Activated T-helper 1 cell treated with Interleukin-2 at 50 U/mL for 16 hours (primary cell): ENCODE data around the gene RS1.

Source experiments
- DNase-seq: peaks from one replicate; pipeline ENCODE4 v3.0.0-alpha.2; 2020; ENCODE audit warnings: low read depth

RS1 gene

DNA sequence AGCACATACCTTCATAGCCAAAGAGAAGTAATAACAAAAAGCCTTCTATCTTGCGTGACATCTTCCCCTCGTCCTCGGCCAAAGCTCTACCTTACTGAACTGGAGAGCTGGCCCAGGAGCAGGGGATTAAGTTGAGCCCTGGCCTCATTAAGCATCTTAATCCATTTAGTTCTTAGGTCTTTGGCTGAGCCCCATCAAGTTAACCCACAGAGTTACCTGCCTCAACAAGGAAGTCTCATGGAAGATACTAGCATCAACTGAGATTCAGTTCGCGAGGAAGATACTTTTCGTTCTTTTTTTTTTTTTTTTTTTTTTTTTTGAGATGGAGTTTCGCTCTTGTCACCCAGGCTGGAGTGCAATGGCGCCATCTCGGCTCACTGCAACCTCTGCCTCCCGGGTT lies at the start of gene RS1:
TSS of gene RS1 (minus strand) at position 101 of the 400 bp plus-strand sequence. CDS start at position 61, 40 bp downstream.
- DNase-seq = no peak

GRCh38 chrX:18719852-18720251 lies 47.9 kb upstream of the RS1 start:
- no peak for DNase-seq

DNA sequence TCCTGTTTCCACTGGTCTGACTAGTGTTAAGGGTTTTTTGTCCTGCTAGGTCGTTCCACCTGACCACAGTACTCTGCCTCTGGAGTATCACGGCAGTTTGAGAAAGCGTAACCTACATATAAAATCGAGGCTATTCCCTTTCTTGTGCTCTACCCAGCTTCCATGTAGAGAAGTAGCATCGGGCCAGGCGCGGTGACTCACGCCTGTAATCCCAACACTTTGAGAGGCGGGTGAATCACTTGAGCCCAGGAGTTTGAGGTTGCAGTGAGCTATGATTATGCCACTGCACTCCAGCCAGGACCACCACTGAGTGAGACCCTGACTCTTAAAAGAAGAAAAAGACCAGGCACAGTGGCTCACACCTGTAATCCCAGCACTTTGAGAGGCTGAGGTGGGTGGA lies 43.0 kb upstream of the RS1 start:
- DNase-seq = no peak

DNA sequence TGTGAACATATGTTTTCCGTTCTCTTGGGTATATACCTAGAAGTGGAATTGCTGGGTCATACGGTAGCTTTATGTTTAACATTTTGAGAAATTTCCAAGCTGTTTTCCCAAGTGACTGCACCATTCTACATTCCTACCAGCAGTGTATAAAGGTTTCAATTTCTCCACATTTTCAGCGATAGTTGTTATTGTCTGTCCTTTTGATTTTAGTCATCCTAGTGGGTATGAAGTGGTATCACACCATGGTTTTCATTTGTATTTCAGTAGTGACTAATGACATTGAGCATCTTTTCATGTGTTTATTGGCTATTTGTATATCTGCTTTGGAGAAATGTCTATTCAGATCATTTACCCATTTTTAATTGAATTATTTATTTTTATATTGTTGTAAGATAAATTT lies 37.9 kb upstream of the RS1 start:
- no peak for DNase-seq

- no peak for DNase-seq
These were observed 35.6 kb upstream of the RS1 start, which contains the start of gene PPEF1 for GRCh38 chrX:18707426-18708049. Gene PPEF1, plus strand, starts transcription at chrX:18707645. Its CDS starts 136 bp downstream, at chrX:18707781.

DNA sequence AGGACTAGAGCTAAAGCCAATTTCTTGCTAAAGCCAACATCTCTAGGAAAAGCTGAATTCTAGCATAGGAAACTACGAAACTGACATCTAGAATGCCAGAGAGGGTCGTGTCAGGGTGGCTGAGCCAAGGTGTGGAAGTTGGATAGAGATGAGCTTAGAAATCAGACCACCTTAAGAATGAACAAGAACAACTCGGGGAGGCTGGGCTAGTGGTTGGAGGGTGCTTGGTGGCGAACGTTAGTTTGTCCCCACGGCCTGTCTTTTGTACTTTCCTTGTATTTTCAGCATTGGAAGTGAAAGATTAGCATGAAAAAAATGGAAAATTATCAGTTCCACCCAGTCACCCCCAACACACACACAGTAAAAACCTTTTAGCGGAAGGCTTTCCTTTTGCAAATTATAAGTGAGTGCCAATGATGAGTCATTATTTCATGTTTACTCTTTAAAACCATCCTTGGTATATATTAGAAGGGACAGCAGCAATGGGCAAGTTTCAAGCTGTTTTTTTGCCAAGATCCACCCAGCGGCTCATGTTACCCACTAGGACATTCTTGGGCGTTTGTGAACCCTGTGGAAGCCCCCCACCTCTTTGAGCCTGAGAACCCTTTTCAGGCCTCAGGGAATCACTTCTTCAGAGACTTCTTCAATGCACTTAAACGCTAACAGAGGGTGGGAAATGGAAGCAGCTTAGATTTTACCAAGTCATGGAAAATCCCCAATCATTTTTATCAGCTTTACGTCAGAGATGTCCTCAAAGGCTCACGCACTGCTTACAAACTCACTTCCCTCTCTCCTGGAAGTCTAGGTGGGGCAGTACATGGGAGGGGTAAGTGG lies 30.7 kb upstream of the RS1 start:
- DNase-seq = no peak

- DNase-seq = no peak
These were observed 29.9 kb upstream of the RS1 start for GRCh38 chrX:18701621-18702361.

DNA sequence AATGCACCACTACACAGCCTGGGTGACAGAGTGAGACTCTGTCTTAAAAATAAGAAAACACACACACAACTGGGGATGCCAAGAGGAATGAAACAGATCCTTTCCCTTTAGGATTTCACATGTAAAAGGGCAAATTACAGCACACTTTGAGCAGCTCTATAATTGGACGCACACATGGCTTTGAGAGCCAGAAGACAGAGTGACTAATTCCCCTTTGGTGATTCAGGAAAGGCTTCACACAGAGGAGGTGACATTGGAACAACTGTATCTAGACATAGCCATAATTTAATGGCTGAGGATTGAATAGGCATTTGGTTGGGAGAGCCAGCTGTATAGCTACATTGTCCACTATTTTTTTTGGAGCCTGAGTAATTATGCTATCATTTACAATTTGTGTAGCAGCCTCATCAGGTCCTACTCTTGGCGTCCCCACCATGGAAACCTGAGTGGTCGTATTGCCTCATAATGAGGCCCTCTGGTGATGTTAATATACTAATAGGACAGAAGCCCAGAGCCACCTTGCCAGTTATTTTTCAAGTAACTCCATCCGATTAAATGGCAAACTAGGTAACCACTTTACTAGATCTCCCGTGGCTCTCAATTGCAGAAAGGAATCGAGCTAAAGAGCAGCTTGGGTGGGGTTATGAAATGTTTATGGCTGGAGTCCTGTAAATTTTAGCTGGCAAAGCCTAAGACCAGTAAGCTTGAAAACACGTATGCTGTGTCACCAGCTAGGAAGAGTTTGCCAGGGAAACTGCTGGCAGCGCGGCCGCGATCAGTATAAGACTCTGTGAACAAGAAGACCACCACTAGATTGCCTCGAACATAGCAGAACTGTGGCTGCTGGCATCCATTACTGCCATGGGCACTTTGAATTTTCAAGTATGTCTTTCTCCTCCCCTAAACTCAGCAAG lies 27.1 kb upstream of the RS1 start:
- DNase-seq = no peak

DNA sequence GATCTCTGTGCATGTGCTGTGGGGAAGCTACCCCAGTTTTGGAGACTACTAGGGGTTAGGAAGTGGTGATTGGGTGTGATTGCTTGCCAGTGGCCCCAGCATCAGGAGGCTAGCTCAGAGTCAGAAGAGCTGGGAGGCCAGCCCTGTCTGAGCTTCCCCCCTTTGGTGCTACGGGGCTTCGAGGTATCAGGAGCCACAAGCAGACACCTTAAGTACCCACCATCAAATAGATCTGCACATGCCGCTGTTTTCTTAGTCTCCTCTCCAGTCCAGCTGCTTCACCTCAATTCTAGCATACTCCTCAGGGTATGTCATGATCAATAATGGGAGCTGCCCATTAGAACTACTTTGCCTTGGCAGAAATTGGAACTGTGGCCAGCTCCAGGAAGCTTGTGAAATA lies 24.7 kb upstream of the RS1 start:
- DNase-seq = no peak

DNA sequence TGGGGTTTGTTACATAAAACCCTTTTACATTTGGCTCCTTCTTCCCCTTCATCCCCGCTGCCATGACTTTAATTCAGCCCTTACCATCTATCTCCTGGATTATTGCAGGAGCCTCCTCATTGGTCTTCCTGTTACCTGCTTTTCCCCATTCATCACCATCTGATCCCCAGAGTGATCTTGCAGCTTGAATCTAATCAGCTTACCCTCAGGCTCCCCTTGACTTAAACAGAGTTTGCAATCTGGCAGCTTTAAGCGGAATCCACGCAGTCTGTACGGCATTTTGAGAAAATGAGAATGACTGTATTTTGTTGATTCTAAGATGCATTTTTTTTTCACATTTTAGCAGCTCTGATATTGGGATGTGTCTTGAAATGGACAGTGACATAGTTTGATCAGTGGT lies 20.6 kb upstream of the RS1 start:
- no peak for DNase-seq

- no peak for DNase-seq
These were observed 19.5 kb upstream of the RS1 start for GRCh38 chrX:18691431-18691830.

GRCh38 chrX:18687856-18688495 lies 16.1 kb upstream of the RS1 start:
- no peak for DNase-seq

- no peak for DNase-seq
These were observed 11.1 kb upstream of the RS1 start for GRCh38 chrX:18682979-18683387.

DNA sequence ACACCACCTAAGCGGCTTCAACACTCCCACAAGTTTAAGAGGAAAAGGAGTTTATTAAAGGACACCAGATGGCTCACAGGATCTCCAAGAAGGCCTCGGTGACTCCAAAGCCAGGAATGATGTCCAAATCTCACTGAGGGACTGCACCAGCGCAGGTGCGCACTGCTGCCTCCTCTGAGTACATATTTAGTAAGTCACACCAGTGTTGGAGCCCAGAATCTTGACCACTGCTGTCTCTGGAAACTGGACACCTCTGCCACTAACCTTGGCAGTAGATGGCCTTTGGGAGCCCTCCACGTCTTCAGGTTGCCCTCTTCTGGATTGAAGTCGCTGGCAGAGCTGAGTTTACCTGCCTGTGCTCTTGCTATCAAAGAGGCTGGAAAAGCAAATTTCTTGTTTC lies 10.1 kb upstream of the RS1 start:
- DNase-seq = no peak

DNA sequence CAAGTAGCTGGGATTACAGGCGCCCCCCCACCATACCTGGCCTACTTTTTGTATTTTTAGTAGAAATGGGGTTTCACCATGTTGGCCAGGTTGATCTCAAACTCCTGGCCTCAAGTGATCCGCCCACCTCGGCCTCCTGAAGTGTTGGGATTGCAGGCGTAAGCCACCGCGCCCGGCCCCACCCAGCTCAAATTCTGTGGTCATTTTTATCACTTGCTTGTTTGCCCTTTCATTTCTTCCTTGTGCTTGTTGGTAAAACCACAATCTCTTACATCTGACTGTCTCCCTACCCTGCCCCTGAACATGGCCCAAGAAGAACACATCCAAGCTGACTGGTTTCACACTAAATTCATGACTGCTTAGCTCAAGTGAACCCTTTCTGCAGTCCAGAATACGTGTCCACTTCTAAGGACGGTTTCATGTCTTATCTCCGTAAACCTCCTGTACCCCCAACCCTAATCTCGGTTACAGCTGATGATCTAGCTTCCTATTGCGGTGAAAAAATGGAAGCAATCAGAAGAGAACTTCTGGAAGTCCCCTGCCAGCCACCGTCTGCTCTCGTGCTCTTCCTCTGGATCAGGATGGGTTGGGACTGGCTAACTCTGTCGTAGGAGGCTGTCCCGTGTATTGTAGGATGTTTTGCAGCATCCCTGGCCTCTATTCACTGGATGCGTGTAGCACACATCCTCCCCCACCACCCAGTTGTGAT lies 5.4 kb upstream of the RS1 start:
- DNase-seq = no peak

DNA sequence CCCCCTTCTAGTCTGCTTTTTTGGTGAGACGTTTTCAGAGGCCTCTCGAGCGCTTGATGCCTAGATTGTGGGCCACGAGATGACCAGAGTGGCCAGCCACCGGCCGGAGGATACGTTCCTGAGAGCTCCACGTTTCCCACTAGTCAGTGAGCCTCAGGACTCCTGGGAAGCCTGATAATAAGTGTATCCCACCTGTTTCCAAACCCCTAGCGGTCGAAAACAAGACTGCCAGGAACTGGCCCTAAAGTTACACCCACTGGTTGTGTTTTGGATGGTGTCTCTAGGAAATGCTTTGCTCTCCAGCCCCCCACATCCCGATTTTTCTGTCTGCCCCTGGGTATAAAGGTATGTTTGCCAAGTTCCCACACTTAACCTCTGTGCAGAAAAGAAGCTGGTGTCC lies 4.6 kb upstream of the RS1 start:
- no peak for DNase-seq

GRCh38 chrX:18676050-18676449 lies 4.1 kb upstream of the RS1 start:
- DNase-seq = no peak

DNA sequence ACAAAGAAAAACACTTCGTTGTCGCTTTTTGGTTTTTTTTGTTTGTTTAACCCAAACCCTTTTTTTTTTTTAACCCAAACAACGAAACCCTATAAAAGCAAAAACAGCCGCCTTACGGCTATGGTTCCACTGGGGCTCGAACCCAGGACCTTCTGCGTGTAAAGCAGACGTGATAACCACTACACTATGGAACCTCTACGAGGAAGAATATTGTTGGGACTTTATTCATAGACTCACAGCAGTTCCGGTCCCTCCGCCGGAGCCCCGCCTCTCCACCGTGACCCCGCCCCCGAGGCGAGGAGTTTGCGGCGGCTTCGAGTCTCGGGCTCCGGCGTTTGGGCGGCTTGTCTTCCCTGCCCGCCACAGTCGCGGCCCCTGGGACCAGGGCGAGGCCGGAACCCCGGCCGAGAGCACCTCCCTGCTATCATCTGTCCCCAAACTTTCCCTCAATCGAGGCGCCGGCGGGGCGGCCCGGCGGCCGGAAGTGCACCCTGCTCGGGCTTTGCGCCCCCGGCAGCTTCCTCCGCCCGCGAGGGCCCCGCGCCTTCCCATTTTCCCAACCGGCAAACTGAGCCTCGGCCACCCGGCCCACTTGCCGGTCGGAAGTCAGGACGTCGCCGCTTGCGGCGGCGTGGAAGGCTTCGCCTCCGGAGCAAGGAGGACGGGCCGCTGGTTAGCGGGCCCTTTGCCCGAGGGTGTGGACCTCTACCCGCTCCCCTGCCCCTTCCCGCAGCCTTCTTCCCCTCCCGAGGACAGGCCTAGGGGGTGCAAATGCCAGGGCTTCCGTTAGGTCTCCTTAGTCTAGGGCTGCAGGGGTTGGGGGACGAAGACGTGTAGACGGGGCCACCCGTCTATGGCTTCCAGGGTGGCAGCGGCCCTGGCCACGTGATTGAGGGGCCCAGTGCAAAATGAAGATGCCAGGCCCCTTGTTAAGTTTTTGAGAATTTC lies 3.2 kb upstream of the RS1 start:
- DNase-seq = peak; percentile 63

DNA sequence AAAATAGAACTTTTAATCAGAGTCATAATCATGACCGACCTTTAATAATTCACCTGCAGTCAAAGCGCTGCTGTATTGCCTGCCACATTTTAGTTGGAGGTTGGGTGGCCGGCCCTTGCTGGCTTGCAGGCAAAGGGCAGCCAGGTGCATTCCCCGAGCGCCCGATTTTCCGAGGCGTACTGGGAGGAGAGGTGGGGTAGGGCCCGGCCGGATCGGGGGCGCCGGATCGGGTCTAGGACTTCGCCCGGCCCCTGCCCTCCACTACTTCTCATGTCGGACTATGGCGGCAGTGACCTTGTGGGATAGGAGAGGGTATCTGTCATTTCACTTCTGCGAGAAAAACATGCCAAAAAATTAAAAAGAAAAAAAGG lies 2.5 kb upstream of the RS1 start:
- no peak for DNase-seq
